COLO668 (cell line): ENCODE results near the gene SCGB3A1.

ENCODE experiments used
- DNase-seq: peaks from one replicate; lab custom pipeline; 2025; ENCODE audit not compliant: unreplicated experiment; lab: John Stamatoyannopoulos, UW

The SCGB3A1 gene

GRCh38 chr5:180606215-180606785 is 15.0 kb upstream of the SCGB3A1 start:
- no peak for DNase-seq

GRCh38 chr5:180605554-180606214 is 14.4 kb upstream of the SCGB3A1 start:
- peak; percentile 46 for DNase-seq

- DNase-seq = no peak
Observed at GRCh38 chr5:180604271-180604670, 13.0 kb upstream of the SCGB3A1 start.

- DNase-seq = no peak
Observed at GRCh38 chr5:180603076-180603594, 11.8 kb upstream of the SCGB3A1 start.

- DNase-seq = no peak
Observed at GRCh38 chr5:180602481-180603075, 11.3 kb upstream of the SCGB3A1 start.

GRCh38 chr5:180601591-180602480 is 10.5 kb upstream of the SCGB3A1 start:
- no peak for DNase-seq

- DNase-seq = no peak
Observed at GRCh38 chr5:180600554-180601041, 9.3 kb upstream of the SCGB3A1 start.

- DNase-seq = no peak
Observed at GRCh38 chr5:180599981-180600553, 8.8 kb upstream of the SCGB3A1 start.

GRCh38 chr5:180599590-180599914 is 8.3 kb upstream of the SCGB3A1 start:
- DNase-seq = no peak

GRCh38 chr5:180598797-180599589 is 7.7 kb upstream of the SCGB3A1 start:
- no peak for DNase-seq

- no peak for DNase-seq
Observed at GRCh38 chr5:180598316-180598701, 7.0 kb upstream of the SCGB3A1 start.

GRCh38 chr5:180596668-180597231 is 5.5 kb upstream of the SCGB3A1 start:
- peak; percentile 44 for DNase-seq

- no peak for DNase-seq
Observed at GRCh38 chr5:180596115-180596667, 4.9 kb upstream of the SCGB3A1 start.

GRCh38 chr5:180595381-180596114 is 4.2 kb upstream of the SCGB3A1 start:
- DNase-seq = no peak

- DNase-seq = no peak
Observed at GRCh38 chr5:180595046-180595379, 3.7 kb upstream of the SCGB3A1 start.

GRCh38 chr5:180594311-180595045 is 3.2 kb upstream of the SCGB3A1 start:
- no peak for DNase-seq

- no peak for DNase-seq
Observed at GRCh38 chr5:180593446-180594206, 2.3 kb upstream of the SCGB3A1 start.

GRCh38 chr5:180592176-180592575 is 877 bp upstream of the SCGB3A1 start:
- DNase-seq = no peak
